GM18505 (cell line): Measurements from ENCODE around the gene THY1.

Source experiments
- ATAC-seq: cut with Tn5 transposase; IDR thresholded peaks from one replicate; pipeline ENCODE4 v1.9.1; 2021; ENCODE audit not compliant: unreplicated experiment
- POLR2A ChIP-seq: IDR thresholded peaks from 4 replicates; pipeline ENCODE4 v1.6.1; 2011; ENCODE audit warnings: borderline replicate concordance; ENCODE audit not compliant: insufficient read depth, insufficient read length; ENCODE audit errors: extremely low read depth

The THY1 gene

GRCh38 chr11:119378851-119379465, 44.0 kb downstream of the THY1 start:
- no peak for TF ChIP-seq POLR2A
- ATAC-seq = no peak

GRCh38 chr11:119377961-119378667, 44.9 kb downstream of the THY1 start:
- TF ChIP-seq POLR2A = no peak
- no peak for ATAC-seq

GRCh38 chr11:119377112-119377901, 45.7 kb downstream of the THY1 start:
- TF ChIP-seq POLR2A = no peak
- ATAC-seq = no peak

GRCh38 chr11:119376197-119376847, 46.6 kb downstream of the THY1 start:
- TF ChIP-seq POLR2A = no peak
- no peak for ATAC-seq

- ATAC-seq = no peak
- no peak for TF ChIP-seq POLR2A
Observed at GRCh38 chr11:119375337-119376196, 47.4 kb downstream of the THY1 start.

- TF ChIP-seq POLR2A = no peak
- no peak for ATAC-seq
Observed at GRCh38 chr11:119374632-119375336, 48.2 kb downstream of the THY1 start.

GRCh38 chr11:119373921-119374631, 48.9 kb downstream of the THY1 start:
- TF ChIP-seq POLR2A = no peak
- no peak for ATAC-seq

- no peak for ATAC-seq
- no peak for TF ChIP-seq POLR2A
Observed at GRCh38 chr11:119373059-119373920, 49.7 kb downstream of the THY1 start.

GRCh38 chr11:119372260-119373058, 50.5 kb downstream of the THY1 start:
- TF ChIP-seq POLR2A = no peak
- no peak for ATAC-seq

- no peak for TF ChIP-seq POLR2A
- no peak for ATAC-seq
Observed at GRCh38 chr11:119371778-119372182, 51.2 kb downstream of the THY1 start.
